GM10248 (cell line): Measurements from ENCODE around the gene THOP1.

Experiments used
- CTCF ChIA-PET: fragments of 300-600 bp; sonication (Branson Sonifier 250); formaldehyde crosslinking; extraction: SDS; loops from one replicate; lab custom pipeline; 2021; ENCODE audit warnings: antibody characterized with exemption; lab: Yijun Ruan, JAX
- POLR2A ChIA-PET: fragments of 350-650 bp; sonication (Branson Sonifier 250); formaldehyde crosslinking; extraction: SDS; loops from one replicate; lab custom pipeline; 2020; ENCODE audit warnings: antibody characterized with exemption; lab: Yijun Ruan, JAX
- DNase-seq: peaks from one replicate; pipeline ENCODE4 v3.0.0; 2012; ENCODE audit errors: extremely low spot score
- TF ChIP-seq, protein P1 (sequence below): IDR thresholded peaks from 2 replicates; pipeline ENCODE4 v1.5.1; 2012; ENCODE audit warnings: mild to moderate bottlenecking, low read depth; ENCODE audit errors: extremely low read depth, missing control alignments, control extremely low read depth

Gene THOP1

DNA sequence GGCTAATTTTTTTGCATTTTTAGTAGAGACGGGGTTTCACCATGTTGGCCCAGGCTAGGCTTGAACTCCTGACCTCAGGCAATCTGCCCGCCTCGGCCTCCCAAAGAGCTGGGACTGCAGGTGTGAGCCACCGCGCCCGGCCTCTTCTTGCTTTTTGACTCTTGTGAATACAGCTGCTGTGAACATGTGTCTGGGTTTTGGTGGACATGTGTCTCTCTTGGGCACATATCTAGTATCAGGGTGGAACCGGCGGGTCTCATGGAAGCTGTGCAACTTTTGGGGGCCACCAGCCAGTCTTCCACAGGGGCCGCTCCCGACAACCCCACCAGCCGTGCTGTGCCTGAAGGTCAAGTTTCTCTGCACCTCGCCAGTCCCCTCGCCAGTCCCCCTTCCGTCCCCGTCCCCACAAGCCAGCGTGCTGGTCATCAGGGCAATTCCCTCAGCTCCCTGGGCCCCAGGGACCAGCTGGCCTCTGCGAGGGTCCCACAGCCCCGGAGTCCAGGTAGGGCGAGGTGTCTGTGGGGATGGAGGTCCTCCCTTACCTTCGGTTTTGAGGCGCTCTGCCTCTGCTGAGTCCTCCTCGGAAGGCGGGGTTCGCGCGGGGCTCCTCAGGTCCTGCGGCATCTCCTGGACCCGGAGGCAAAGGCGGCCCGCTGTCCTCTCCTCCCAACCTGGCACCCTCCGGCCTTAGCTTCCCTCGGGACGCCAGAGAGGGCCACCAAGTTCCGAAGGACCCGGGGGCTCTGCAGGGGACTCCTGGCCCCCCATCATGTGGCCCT lies 18.5 kb upstream of the THOP1 start:
- no peak for DNase-seq
- TF ChIP-seq, protein P1, sequence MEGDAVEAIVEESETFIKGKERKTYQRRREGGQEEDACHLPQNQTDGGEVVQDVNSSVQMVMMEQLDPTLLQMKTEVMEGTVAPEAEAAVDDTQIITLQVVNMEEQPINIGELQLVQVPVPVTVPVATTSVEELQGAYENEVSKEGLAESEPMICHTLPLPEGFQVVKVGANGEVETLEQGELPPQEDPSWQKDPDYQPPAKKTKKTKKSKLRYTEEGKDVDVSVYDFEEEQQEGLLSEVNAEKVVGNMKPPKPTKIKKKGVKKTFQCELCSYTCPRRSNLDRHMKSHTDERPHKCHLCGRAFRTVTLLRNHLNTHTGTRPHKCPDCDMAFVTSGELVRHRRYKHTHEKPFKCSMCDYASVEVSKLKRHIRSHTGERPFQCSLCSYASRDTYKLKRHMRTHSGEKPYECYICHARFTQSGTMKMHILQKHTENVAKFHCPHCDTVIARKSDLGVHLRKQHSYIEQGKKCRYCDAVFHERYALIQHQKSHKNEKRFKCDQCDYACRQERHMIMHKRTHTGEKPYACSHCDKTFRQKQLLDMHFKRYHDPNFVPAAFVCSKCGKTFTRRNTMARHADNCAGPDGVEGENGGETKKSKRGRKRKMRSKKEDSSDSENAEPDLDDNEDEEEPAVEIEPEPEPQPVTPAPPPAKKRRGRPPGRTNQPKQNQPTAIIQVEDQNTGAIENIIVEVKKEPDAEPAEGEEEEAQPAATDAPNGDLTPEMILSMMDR, result no peak
- ChIA-PET CTCF (no interaction called here), POLR2A (interaction anchor here (0.5 kb wide), 1 partner anchor 402 kb away, joined by 4 read pairs; no protein-coding TSS in a partner anchor)

DNA sequence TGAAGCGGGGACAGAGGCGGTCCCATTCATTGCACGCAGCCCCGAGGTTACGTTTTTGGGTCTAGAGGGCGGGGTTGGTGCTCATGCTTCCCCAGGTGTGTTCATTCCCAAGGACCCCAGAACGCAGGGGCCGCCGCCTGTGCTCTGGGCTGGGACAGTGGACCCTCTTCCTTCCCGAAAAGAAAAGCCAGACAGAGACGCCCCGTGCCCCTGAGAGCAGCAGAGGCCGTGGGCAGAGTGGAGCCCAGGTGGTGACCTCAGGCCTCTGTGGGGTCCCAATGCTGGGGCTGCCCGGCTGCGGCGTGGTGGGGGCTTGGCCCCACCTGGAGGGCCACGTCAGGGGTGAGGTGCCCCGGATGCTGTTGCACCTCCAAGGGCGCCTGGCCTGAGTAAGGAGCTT lies 17.6 kb upstream of the THOP1 start:
- TF ChIP-seq, protein P1, result no peak
- no peak for DNase-seq
- CTCF ChIA-PET, result interaction anchor here (0.9 to 2.2 kb wide), 4 partner anchors 16 to 119 kb away, joined by 3 to 7 read pairs (median 6); partner anchors contain the start of gene SGTA
- POLR2A ChIA-PET, result no interaction called here

DNA sequence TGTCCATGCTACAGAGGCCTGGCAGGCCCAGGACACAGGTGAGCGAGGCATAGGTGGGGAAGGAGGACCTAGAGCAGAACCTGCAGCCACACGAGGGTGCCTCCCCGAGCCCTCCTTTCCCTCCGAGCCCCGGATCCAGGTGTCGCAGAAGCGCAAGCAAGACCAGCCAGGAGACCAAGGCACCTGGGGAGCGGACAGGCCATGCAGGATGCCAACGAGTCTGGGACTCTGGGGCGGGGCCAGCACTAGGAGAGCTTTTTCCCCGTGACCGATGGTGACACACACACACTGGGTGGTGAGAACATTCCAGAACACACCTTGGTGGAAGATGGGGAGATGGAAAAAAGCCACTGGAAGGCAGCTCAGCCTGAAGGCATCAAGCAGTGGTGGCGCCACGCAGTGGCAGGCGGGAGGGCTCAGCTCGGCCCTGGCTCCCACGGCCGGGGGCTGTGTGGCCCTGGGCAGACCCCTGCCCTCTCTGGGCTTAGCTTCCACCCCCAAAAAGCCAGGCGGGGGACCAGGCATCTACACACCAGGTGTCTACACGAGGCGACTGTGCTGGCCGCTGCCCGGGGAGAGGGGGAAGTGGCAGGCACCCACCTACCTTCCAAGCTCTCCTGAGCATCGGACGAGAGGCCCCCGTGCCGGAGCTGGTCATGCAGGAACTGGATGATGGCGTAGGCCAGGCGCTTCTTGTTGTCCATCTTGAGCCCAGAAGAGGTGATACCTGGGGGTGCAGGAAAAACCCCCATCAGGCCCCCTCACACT lies 16.8 kb upstream of the THOP1 start:
- CTCF ChIA-PET, result interaction anchor here (0.9 to 2.2 kb wide), 4 partner anchors 15 to 120 kb away, joined by 3 to 7 read pairs (median 6); partner anchors contain the start of gene SGTA
- DNase-seq, result no peak
- POLR2A ChIA-PET, result no interaction called here
- TF ChIP-seq, protein P1, result no peak

DNA sequence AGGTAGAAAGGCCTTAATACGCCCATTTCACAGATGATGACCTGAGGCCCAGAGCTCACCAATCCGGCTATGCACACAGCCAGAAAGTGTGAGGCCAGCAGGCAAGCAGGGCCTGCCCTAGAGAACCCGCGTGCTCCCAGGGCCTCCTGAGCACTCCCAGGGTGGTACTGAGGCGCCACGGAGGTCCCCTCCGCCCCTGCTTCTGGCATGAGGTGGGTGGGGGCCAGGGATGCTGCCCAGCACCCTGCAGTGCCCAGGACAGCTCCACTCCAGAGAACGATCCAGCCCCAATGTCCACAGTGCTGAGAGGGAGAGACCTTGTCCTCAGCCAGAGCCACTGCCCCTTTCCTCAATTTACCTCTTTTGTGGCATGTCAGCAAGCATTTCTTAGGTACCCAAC lies 16.1 kb upstream of the THOP1 start:
- CTCF ChIA-PET, result interaction anchor here (1.6 to 2.2 kb wide), 3 partner anchors 14 to 121 kb away, joined by 5 to 7 read pairs (median 7); partner anchors contain the start of gene SGTA
- TF ChIP-seq, protein P1, result no peak
- POLR2A ChIA-PET, result no interaction called here
- no peak for DNase-seq

DNA sequence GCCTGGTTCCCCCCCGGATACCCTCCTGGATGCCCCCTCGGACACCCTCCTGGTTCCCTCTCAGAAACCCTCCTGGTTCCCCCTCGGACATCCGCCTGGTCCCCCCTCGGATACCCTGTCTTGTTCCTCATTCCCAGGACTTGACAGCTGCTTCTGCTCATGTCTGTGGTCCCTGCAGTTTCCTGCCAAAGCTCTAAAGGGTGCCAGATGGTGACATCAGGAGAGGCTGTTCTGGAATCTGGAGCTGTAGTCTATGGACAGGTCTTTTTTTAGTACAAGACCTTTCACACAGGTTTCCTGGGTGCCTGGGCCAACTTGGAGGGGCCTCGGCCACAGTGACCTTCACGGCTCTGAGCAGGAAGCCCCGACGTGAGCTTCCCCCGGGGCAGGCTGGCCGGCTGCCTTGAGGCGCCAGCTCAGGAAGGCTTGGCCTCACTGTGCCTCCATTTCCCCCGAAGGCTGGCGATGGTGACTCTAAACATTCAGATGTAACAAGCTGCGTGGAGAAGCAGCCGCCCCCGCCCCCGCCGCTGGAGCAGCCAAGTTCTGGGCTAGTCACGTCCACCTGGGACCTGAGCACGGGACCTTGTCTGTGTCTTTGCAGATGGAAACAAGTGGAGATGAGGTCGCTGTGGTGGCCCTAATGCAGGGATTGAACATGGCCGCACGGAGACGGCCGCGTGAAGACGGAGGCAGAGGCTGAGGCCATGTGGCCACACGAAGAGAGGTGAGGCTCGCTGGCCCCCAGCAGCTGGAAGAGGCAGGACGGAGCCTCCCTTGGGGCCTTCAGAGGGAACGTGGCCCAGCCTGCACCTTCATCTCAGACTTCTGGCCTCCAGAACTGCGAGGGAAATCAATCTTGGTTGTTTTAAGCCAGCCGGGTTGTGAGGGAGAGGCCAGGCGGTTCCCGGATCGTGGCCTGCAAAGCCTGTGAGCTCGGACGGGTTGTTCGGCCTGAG lies 15.0 kb upstream of the THOP1 start:
- ChIA-PET CTCF (interaction anchor here (1.6 kb wide), 2 partner anchors 11 to 21 kb away, joined by 4 to 5 read pairs; no protein-coding TSS in a partner anchor), POLR2A (no interaction called here)
- TF ChIP-seq, protein P1, result no peak
- DNase-seq, result no peak
